ENCODE measurements around the gene NUMB.

Gene NUMB

GRCh38 chr14:73344319-73344718, 114.0 kb downstream of the NUMB start:
- H3K36me3 ChIP-seq = peaks cover 20% of the 10 kb centered on the region
- no peak overlapping the region for H3K4me3 ChIP-seq
- no peaks in the 10 kb centered on the region for H3K9me3 ChIP-seq

DNA sequence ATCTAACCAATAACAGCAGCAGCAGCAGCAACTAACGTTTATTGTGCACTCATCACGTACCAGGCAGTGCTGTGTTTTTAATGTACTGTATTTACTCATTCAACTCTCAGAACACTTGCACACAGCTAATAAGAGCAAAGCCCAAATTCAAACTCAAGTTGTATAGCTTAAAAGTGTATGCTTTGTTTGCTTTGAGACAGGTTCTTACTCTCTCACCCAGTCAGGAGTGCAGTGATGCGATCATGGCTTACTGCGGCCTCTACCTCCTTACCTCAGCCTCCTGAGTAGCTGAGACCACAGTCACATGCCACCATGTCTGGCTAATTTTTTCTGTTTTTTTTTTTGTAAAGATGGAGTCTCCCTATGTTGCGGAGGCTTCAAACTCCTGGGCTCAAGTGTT, 115.7 kb downstream of the NUMB start:
- no peak overlapping the region for H3K9ac ChIP-seq
- no peak overlapping the region for H3K27ac ChIP-seq
- no peak overlapping the region for H3K4me3 ChIP-seq
- no peaks in the 10 kb centered on the region for H3K27me3 ChIP-seq
- no peak overlapping the region for H3K4me2 ChIP-seq
- no peak for TF ChIP-seq Cebpa-rat (IDR thresholded peaks at IDR 0.05)
- H3K36me3 ChIP-seq = peaks cover 16% of the 10 kb centered on the region
- no peaks in the 10 kb centered on the region; the same call in 1 of the 2 replicates for H4K20me1 ChIP-seq
- no peaks in the 10 kb centered on the region for H3K9me3 ChIP-seq
- no peaks in the 10 kb centered on the region for H3K4me1 ChIP-seq

More at GRCh38 chr14:73344319-73344718, 114.0 kb downstream of the NUMB start:
- H3K27me3 ChIP-seq = no peaks in the 10 kb centered on the region
- TF ChIP-seq Cebpa-rat (IDR thresholded peaks at IDR 0.05) = no peak
- peaks cover 5% of the 10 kb centered on the region; the same call in 1 of the 2 replicates for H4K20me1 ChIP-seq
- no peaks in the 10 kb centered on the region for H3K4me1 ChIP-seq
- no peak overlapping the region for H3K27ac ChIP-seq
- H3K4me2 ChIP-seq = no peak overlapping the region
- H3K9ac ChIP-seq = no peak overlapping the region

- no peaks in the 10 kb centered on the region for H3K9me3 ChIP-seq
- no peak overlapping the region for H3K27ac ChIP-seq
- no peaks in the 10 kb centered on the region for H3K4me1 ChIP-seq
- no peaks in the 10 kb centered on the region; the same call in 1 of the 2 replicates for H4K20me1 ChIP-seq
- no peak for TF ChIP-seq Cebpa-rat (IDR thresholded peaks at IDR 0.05)
- H3K4me3 ChIP-seq = no peak overlapping the region
- H3K9ac ChIP-seq = no peak overlapping the region
- no peak overlapping the region for H3K4me2 ChIP-seq
- peaks cover 12% of the 10 kb centered on the region for H3K36me3 ChIP-seq
- no peaks in the 10 kb centered on the region for H3K27me3 ChIP-seq
These were observed 118.3 kb downstream of the NUMB start for GRCh38 chr14:73339846-73340595.

DNA sequence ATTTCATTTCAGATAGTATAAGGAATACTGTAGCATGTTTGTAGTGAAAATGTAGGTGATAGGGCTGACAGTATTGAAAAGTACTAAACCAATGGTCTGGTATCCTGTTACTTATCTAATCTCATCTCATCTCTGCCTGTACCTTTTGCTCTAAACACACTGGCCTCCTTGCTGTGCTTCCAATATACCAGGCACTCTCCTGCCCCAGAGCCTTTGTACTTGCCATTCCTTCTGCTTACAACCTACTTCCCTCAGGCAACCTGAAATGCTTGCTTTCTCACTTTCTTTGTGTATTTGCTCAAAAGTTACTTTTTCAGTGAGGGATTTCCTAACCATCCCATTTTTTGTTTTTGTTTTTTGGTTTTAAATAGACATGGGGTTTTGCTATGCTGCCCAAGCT, 119.1 kb downstream of the NUMB start:
- Histone ChIP-seq H4K20me1 (no peaks in the 10 kb centered on the region), H3K4me2 (no peak overlapping the region), H3K36me3 (peaks cover 12% of the 10 kb centered on the region), H3K27me3 (no peaks in the 10 kb centered on the region), H3K9ac (no peak overlapping the region), H3K9me3 (no peaks in the 10 kb centered on the region), H3K27ac (no peak overlapping the region), H3K4me1 (no peaks in the 10 kb centered on the region), H3K4me3 (no peak overlapping the region)
- TF ChIP-seq Cebpa-rat (IDR thresholded peaks at IDR 0.05) = no peak

GRCh38 chr14:73338551-73338950, 119.8 kb downstream of the NUMB start:
- Histone ChIP-seq H3K9me3 (no peaks in the 10 kb centered on the region), H3K4me1 (no peaks in the 10 kb centered on the region), H3K27me3 (no peaks in the 10 kb centered on the region), H3K9ac (no peak overlapping the region), H3K4me2 (no peak overlapping the region), H3K4me3 (no peak overlapping the region), H4K20me1 (no peaks in the 10 kb centered on the region), H3K27ac (no peak overlapping the region), H3K36me3 (peaks cover 12% of the 10 kb centered on the region)
- TF ChIP-seq Cebpa-rat (IDR thresholded peaks at IDR 0.05) = no peak

- Histone ChIP-seq H3K4me3 (no peak overlapping the region), H3K36me3 (peaks cover 11% of the 10 kb centered on the region; the same call in 1 of the 2 replicates), H4K20me1 (no peaks in the 10 kb centered on the region), H3K9me3 (no peaks in the 10 kb centered on the region), H3K27ac (no peak overlapping the region), H3K27me3 (no peaks in the 10 kb centered on the region), H3K4me2 (no peak overlapping the region), H3K9ac (no peak overlapping the region), H3K4me1 (no peaks in the 10 kb centered on the region)
- no peak for TF ChIP-seq Cebpa-rat (IDR thresholded peaks at IDR 0.05)
These were observed 125.3 kb downstream of the NUMB start for GRCh38 chr14:73333031-73333430.

DNA sequence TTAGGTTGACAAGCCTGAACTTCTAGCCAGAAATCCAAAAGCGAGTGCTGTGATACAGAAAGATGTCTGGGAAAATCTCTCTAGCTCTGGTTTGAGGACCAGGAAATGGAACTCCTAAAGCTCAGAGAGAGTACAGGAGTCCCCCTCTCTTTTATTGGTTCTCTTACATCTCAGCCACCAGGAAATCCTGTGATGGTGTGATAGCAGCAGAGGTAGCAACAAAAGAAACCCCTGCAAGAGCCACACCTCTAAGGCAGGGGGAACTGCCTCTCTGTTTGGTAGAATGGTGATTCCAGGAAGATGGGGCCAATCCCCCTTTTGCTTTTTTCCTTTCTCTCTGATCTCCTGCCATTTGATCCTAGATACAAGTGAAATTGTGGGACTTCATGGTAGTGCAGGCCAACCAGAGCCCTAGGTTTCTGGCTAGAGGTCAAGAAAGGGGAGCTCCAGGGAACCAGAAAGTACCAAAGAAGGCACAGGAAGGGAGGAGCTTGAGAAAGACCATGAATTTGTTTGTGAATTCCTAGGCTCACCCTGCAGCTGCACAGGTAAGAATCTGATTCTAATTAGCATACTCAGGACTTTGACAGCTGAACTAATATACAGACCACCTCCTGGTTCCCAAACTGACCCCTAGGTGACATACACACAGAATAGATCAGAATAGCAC, 132.6 kb downstream of the NUMB start:
- Histone ChIP-seq H4K20me1 (peaks cover 23% of the 10 kb centered on the region; the same call in 1 of the 2 replicates), H3K9ac (no peak overlapping the region), H3K4me2 (no peak overlapping the region), H3K9me3 (no peaks in the 10 kb centered on the region), H3K4me1 (no peaks in the 10 kb centered on the region), H3K36me3 (peaks cover 8% of the 10 kb centered on the region), H3K27me3 (no peaks in the 10 kb centered on the region), H3K27ac (no peak overlapping the region), H3K4me3 (no peak overlapping the region)
- no peak for TF ChIP-seq Cebpa-rat (IDR thresholded peaks at IDR 0.05)

DNA sequence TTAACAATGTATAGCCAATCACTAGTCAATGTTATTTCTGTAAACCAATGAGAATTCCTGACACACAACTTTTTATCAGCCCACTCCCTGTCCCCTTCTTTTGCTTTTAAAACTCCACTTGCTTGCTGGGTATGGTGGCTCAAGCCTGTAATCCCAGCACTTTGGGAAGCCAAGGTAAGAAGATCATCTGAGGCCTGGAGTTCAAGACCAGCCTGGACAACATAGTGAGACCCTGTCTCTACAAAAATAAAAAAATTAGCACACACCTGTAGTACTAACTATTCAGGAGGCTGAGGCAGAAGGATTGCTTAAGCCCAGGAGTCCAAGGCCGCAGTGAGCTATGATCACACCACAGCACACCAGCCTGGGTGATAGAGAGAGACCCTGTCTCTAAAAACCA, 133.3 kb downstream of the NUMB start:
- Histone ChIP-seq H3K4me2 (no peak overlapping the region), H3K27ac (no peak overlapping the region), H4K20me1 (peaks cover 23% of the 10 kb centered on the region; the same call in 1 of the 2 replicates), H3K27me3 (no peaks in the 10 kb centered on the region), H3K36me3 (peaks cover 8% of the 10 kb centered on the region), H3K4me1 (no peaks in the 10 kb centered on the region), H3K4me3 (no peak overlapping the region), H3K9ac (no peak overlapping the region), H3K9me3 (no peaks in the 10 kb centered on the region)
- no peak for TF ChIP-seq Cebpa-rat (IDR thresholded peaks at IDR 0.05)

DNA sequence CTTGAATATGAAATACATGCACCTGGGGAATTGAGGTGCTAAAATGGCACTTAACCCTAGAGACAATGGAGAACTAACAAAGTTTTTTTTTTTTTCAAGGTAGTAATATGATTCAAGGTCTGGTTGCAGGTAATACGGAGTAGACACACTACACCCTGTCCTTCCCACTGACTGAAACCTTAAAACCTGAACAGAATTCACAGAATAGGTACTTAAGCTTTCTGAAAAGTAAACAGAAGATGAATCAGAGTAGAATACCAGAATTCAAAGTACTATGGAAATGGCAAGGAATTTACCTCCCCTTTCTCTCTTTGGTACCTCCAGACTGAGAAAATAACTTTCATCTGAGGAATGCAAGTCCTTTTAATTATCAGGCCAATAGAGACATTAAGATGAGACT, 133.8 kb downstream of the NUMB start:
- no peak for TF ChIP-seq Cebpa-rat (IDR thresholded peaks at IDR 0.05)
- peaks cover 23% of the 10 kb centered on the region; the same call in 1 of the 2 replicates for H4K20me1 ChIP-seq

DNA sequence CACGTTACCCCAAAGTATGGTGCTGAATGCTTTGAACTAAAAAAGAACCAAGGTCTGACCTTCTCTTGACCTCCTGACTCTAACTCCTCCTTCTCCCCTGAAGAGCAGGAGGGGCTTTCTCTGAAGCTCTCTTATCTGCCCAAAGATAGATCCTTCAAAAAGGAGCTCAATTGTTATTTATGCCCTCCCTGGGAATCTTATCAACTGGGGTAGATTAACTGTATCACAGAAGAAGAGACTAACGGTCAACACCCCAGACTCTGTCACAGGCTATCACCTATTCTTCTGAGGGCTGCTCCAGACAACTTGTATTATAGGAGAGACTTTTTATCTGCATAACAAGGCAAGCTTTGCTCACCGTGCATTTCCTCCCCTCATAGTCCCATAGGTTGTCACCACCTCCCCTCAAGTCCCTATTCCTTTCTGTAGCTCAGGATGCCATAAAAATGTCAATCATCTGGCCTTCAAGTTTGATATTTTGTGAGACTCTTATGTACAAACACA, 134.4 kb downstream of the NUMB start:
- no peaks in the 10 kb centered on the region for H3K4me1 ChIP-seq
- no peaks in the 10 kb centered on the region for H3K27me3 ChIP-seq
- no peak overlapping the region for H3K9ac ChIP-seq
- peaks cover 8% of the 10 kb centered on the region for H3K36me3 ChIP-seq
- no peak overlapping the region for H3K4me3 ChIP-seq
- H3K27ac ChIP-seq = no peak overlapping the region
- no peaks in the 10 kb centered on the region for H3K9me3 ChIP-seq
- peaks cover 23% of the 10 kb centered on the region; the same call in 1 of the 2 replicates for H4K20me1 ChIP-seq
- TF ChIP-seq Cebpa-rat (IDR thresholded peaks at IDR 0.05) = no peak
- H3K4me2 ChIP-seq = no peak overlapping the region

More for the DNA sequence above, 133.8 kb downstream of the NUMB start:
- Histone ChIP-seq H3K36me3 (peaks cover 8% of the 10 kb centered on the region), H3K9ac (no peak overlapping the region), H3K4me1 (no peaks in the 10 kb centered on the region), H3K27me3 (no peaks in the 10 kb centered on the region), H3K4me3 (no peak overlapping the region), H3K9me3 (no peaks in the 10 kb centered on the region), H3K4me2 (no peak overlapping the region), H3K27ac (no peak overlapping the region)

Data from BLaER1 (cell line).